Right cardiac atrium (tissue), 5 donors: Measurements from ENCODE around the gene COX7A2L. TPM values are rescaled to one million over a fixed set of nuclear protein-coding genes. Genes with fewer than 3 reads are reported as not detected.
A peak's percentile ranks its signal among the peaks of the same experiment; 100 is the strongest.
"Not testable (repeated sequence)": the region's sequence is repeated elsewhere in the genome, so short reads cannot be mapped to it uniquely, and the experiment has no call there.

Experiments used
- ATAC-seq, 2 donors: fragments of 200-7000 bp; cut with Tn5 transposase; one replicate each; pipeline versions ENCODE4 v1.8.0 to v1.9.1; 2020; ENCODE audit warnings: moderate library complexity in 2 of 2, mild to moderate bottlenecking in 1 of 2
- DNase-seq, 3 donors: peaks; one replicate each; pipeline ENCODE4 v3.0.0-alpha.2; 2020
- H3K27ac ChIP-seq: one replicate; pipeline ENCODE4 v1.5.1; 2013; ENCODE audit warnings: mild to moderate bottlenecking, low read length, control low read depth, moderate library complexity
- H3K27me3 ChIP-seq: one replicate; pipeline ENCODE4 v1.6.1; 2013; ENCODE audit not compliant: control insufficient read depth, insufficient read depth
- H3K4me1 ChIP-seq: one replicate; pipeline ENCODE4 v1.6.1; 2013; ENCODE audit warnings: low read length; ENCODE audit not compliant: control insufficient read depth, insufficient read depth
- H3K4me3 ChIP-seq: one replicate; pipeline ENCODE4 v1.5.1; 2013; ENCODE audit warnings: low read length, control low read depth
- H3K9me3 ChIP-seq: one replicate; pipeline ENCODE4 v1.6.1; 2013; ENCODE audit warnings: low read length; ENCODE audit not compliant: control insufficient read depth
- WGBS: extraction: QIAGEN DNeasy Blood & Tissue Kit; methylation state at CpG from one replicate; pipeline ENCODE4 v1.1.7; 2013; 5-methylcytosine and 5-hydroxymethylcytosine counted together
- intact Hi-C, 4 donors: fragments of 100-400 bp; cut with DNase I; formaldehyde crosslinking; loops; one replicate each; pipeline versions ENCODE4 v1.11.0 to v1.14.0; 2022 to 2023
- polyA plus RNA-seq: library from polyadenylated mRNA; stranded (reverse); fragments of 200-250 nt; gene quantifications from one replicate; pipeline ENCODE4 v1.2.3, GENCODE V29; 2013
- total RNA-seq, 4 donors: library from RNA; stranded (reverse); fragmentation: NEBNext Ultra II Directional; extraction: Animal tissue kit (Norgen Biotek cat#: 25700); gene quantifications; one replicate each; pipeline ENCODE4 v1.2.1, GENCODE V29; 2021
- donor health status: healthy with polysubstance abuse.
- donor health status: DM: no; HTN: yes; CAD: no.
- donor health status: DM: no; HTN: no; CAD: no.
- donor health status: DM: no; HTN: yes; CAD: no; lungs with severe emphysema.
- donor health status: DM: yes; HTN: yes; CAD: no.

COX7A2L gene
- total and polyA plus RNA-seq, 5 donors, result 96.1 to 128 (median 109) TPM

- no peaks in the 10 kb centered on the region for H3K9me3 ChIP-seq
- no peak for ATAC-seq
- no peak overlapping the region for H3K27ac ChIP-seq
- no peak overlapping the region for H3K4me3 ChIP-seq
- intact Hi-C loops, result loop anchor here in 1 of 4 donors (10.0 kb wide), 1 partner anchor 245 kb away; no protein-coding TSS in a partner anchor
- H3K27me3 ChIP-seq, result no peaks in the 10 kb centered on the region
- peaks cover 13% of the 10 kb centered on the region for H3K4me1 ChIP-seq
- 85% methylated on average over 21 of the region's 21 CpGs for WGBS
- DNase-seq, result no peak
Measured at GRCh38 chr2:42339191-42339912, 21.7 kb downstream of the COX7A2L start.

GRCh38 chr2:42338567-42339190, 22.3 kb downstream of the COX7A2L start:
- no peak overlapping the region for H3K4me3 ChIP-seq
- intact Hi-C loops, result loop anchor here in 1 of 4 donors (10.0 kb wide), 1 partner anchor 244 kb away; no protein-coding TSS in a partner anchor
- H3K4me1 ChIP-seq, result peaks cover 13% of the 10 kb centered on the region
- no peaks in the 10 kb centered on the region for H3K27me3 ChIP-seq
- ATAC-seq (no peak), DNase-seq (no peak)
- 89% methylated on average over 13 of the region's 13 CpGs for whole genome bisulfite sequencing
- H3K27ac ChIP-seq, result no peak overlapping the region
- no peaks in the 10 kb centered on the region for H3K9me3 ChIP-seq

- intact Hi-C loops, result loop anchor here in 1 of 4 donors (10.0 kb wide), 1 partner anchor 243 kb away; no protein-coding TSS in a partner anchor
- H3K27ac ChIP-seq, result no peak overlapping the region
- DNase-seq (peak in 1 of 3 donors; percentile 37), ATAC-seq (no peak)
- no peaks in the 10 kb centered on the region for H3K27me3 ChIP-seq
- 96% methylated on average over 28 of the region's 28 CpGs for WGBS
- no peaks in the 10 kb centered on the region for H3K9me3 ChIP-seq
- H3K4me1 ChIP-seq, result peaks cover 13% of the 10 kb centered on the region
- H3K4me3 ChIP-seq, result no peak overlapping the region
Measured at GRCh38 chr2:42337846-42338566, 23.0 kb downstream of the COX7A2L start.

- no peak for ATAC-seq
- no peaks in the 10 kb centered on the region for H3K9me3 ChIP-seq
- H3K4me1 ChIP-seq, result peaks cover 6% of the 10 kb centered on the region
- no peak overlapping the region for H3K27ac ChIP-seq
- intact Hi-C loops, result loop anchor here in 1 of 4 donors (10.0 kb wide), 1 partner anchor 243 kb away; no protein-coding TSS in a partner anchor
- WGBS, result 94% methylated on average over 5 of the region's 5 CpGs
- no peak overlapping the region for H3K4me3 ChIP-seq
- no peaks in the 10 kb centered on the region for H3K27me3 ChIP-seq
- DNase-seq, result no peak
Measured at GRCh38 chr2:42337356-42337820, 23.6 kb downstream of the COX7A2L start.

GRCh38 chr2:42336361-42336965, 24.6 kb downstream of the COX7A2L start:
- no peak overlapping the region for H3K27ac ChIP-seq
- H3K4me3 ChIP-seq, result no peak overlapping the region
- intact Hi-C loops, result loop anchor here in 1 of 4 donors (10.0 kb wide), 1 partner anchor 242 kb away; no protein-coding TSS in a partner anchor
- H3K9me3 ChIP-seq, result no peaks in the 10 kb centered on the region
- DNase-seq (no peak), ATAC-seq (no peak)
- no peaks in the 10 kb centered on the region for H3K27me3 ChIP-seq
- WGBS, result 97% methylated on average over 9 of the region's 9 CpGs
- no peaks in the 10 kb centered on the region for H3K4me1 ChIP-seq

- ATAC-seq, result no peak
- intact Hi-C loops, result loop anchor here in 1 of 4 donors (10.0 kb wide), 1 partner anchor 241 kb away; no protein-coding TSS in a partner anchor
- 98% methylated on average over 10 of the region's 10 CpGs for WGBS
- no peak overlapping the region for H3K27ac ChIP-seq
- H3K4me1 ChIP-seq, result no peaks in the 10 kb centered on the region
- no peak for DNase-seq
- H3K27me3 ChIP-seq, result no peaks in the 10 kb centered on the region
- no peak overlapping the region for H3K4me3 ChIP-seq
- no peaks in the 10 kb centered on the region for H3K9me3 ChIP-seq
Measured at GRCh38 chr2:42335514-42336104, 25.4 kb downstream of the COX7A2L start.

GRCh38 chr2:42334865-42335264, 26.2 kb downstream of the COX7A2L start:
- intact Hi-C loops, result loop anchor here in 2 of 4 donors (5.0 to 10.0 kb wide), 2 partner anchors 238 to 240 kb away; no protein-coding TSS in a partner anchor
- not testable (repeated sequence) for ATAC-seq, H3K27me3 ChIP-seq, DNase-seq, H3K4me3 ChIP-seq, H3K27ac ChIP-seq, H3K9me3 ChIP-seq, H3K4me1 ChIP-seq
- WGBS, result 96% methylated on average over 6 of the region's 6 CpGs

GRCh38 chr2:42334220-42334619, 26.8 kb downstream of the COX7A2L start:
- DNase-seq (no peak), ATAC-seq (no peak)
- no peaks in the 10 kb centered on the region for H3K27me3 ChIP-seq
- no peak overlapping the region for H3K27ac ChIP-seq
- no peaks in the 10 kb centered on the region for H3K4me1 ChIP-seq
- H3K4me3 ChIP-seq, result no peak overlapping the region
- intact Hi-C loops, result loop anchor here in 2 of 4 donors (5.0 to 10.0 kb wide), 2 partner anchors 237 to 239 kb away; no protein-coding TSS in a partner anchor
- H3K9me3 ChIP-seq, result no peaks in the 10 kb centered on the region
- WGBS, result 89% methylated on average over 3 of the region's 3 CpGs

GRCh38 chr2:42333579-42333978, 27.4 kb downstream of the COX7A2L start:
- WGBS, result 92% methylated on average over 4 of the region's 4 CpGs
- intact Hi-C loops, result loop anchor here in 2 of 4 donors (5.0 to 10.0 kb wide), 2 partner anchors 236 to 239 kb away; no protein-coding TSS in a partner anchor

GRCh38 chr2:42332575-42332974, 28.4 kb downstream of the COX7A2L start:
- H3K27me3 ChIP-seq, result no peaks in the 10 kb centered on the region
- H3K27ac ChIP-seq, result no peak overlapping the region
- H3K9me3 ChIP-seq, result no peaks in the 10 kb centered on the region
- H3K4me3 ChIP-seq, result no peak overlapping the region
- intact Hi-C loops, result loop anchor here in 2 of 4 donors (5.0 to 10.0 kb wide), 2 partner anchors 235 to 238 kb away; no protein-coding TSS in a partner anchor
- 93% methylated on average over 4 of the region's 4 CpGs for WGBS
- DNase-seq, result no peak
- ATAC-seq, result no peak
- H3K4me1 ChIP-seq, result no peaks in the 10 kb centered on the region

More at GRCh38 chr2:42333579-42333978, 27.4 kb downstream of the COX7A2L start:
- DNase-seq (no peak), ATAC-seq (no peak)
- H3K4me1 ChIP-seq, result no peaks in the 10 kb centered on the region
- H3K4me3 ChIP-seq, result no peak overlapping the region
- H3K9me3 ChIP-seq, result no peaks in the 10 kb centered on the region
- no peaks in the 10 kb centered on the region for H3K27me3 ChIP-seq
- H3K27ac ChIP-seq, result no peak overlapping the region
